Activated CD4-positive, alpha-beta T cell treated with anti-CD3 and anti-CD28 coated beads for 1 hour (primary cell): ENCODE measurements around the gene PLXDC2.

Experiments
- DNase-seq: peaks from one replicate; pipeline ENCODE4 v3.0.0-alpha.2; 2020

Gene PLXDC2

GRCh38 chr10:19946245-19946644, 130.0 kb downstream of the PLXDC2 start:
- no peak for DNase-seq

- no peak for DNase-seq
Observed at GRCh38 chr10:19946791-19947190, 130.6 kb downstream of the PLXDC2 start.

GRCh38 chr10:19947215-19947614, 131.0 kb downstream of the PLXDC2 start:
- DNase-seq: no peak

- no peak for DNase-seq
Observed at GRCh38 chr10:19947656-19948055, 131.4 kb downstream of the PLXDC2 start.

- DNase-seq: no peak
Observed at GRCh38 chr10:19952224-19953010, 136.2 kb downstream of the PLXDC2 start.

GRCh38 chr10:19954601-19955000, 138.4 kb downstream of the PLXDC2 start:
- no peak for DNase-seq

GRCh38 chr10:19956516-19957032, 140.3 kb downstream of the PLXDC2 start:
- no peak for DNase-seq

GRCh38 chr10:19958787-19959186, 142.6 kb downstream of the PLXDC2 start:
- no peak for DNase-seq

GRCh38 chr10:19961076-19962053, 145.1 kb downstream of the PLXDC2 start:
- no peak for DNase-seq

GRCh38 chr10:19964625-19965024, 148.4 kb downstream of the PLXDC2 start:
- DNase-seq: no peak

GRCh38 chr10:19966751-19967150, 150.5 kb downstream of the PLXDC2 start:
- DNase-seq: no peak

GRCh38 chr10:19967981-19968380, 151.7 kb downstream of the PLXDC2 start:
- DNase-seq: no peak

GRCh38 chr10:19968745-19969144, 152.5 kb downstream of the PLXDC2 start:
- DNase-seq: no peak

- DNase-seq: no peak
Observed at GRCh38 chr10:19970256-19970655, 154.0 kb downstream of the PLXDC2 start.

GRCh38 chr10:19970717-19971116, 154.5 kb downstream of the PLXDC2 start:
- DNase-seq: no peak

- DNase-seq: no peak
Observed at GRCh38 chr10:19971343-19972052, 155.3 kb downstream of the PLXDC2 start.

- no peak for DNase-seq
Observed at GRCh38 chr10:19974138-19974537, 157.9 kb downstream of the PLXDC2 start.

- DNase-seq: no peak
Observed at GRCh38 chr10:19974554-19974953, 158.3 kb downstream of the PLXDC2 start.

- no peak for DNase-seq
Observed at GRCh38 chr10:19977097-19977521, 160.9 kb downstream of the PLXDC2 start.

GRCh38 chr10:19979628-19980027, 163.4 kb downstream of the PLXDC2 start:
- no peak for DNase-seq

GRCh38 chr10:19983880-19984565, 167.8 kb downstream of the PLXDC2 start:
- no peak for DNase-seq

GRCh38 chr10:19985745-19986144, 169.5 kb downstream of the PLXDC2 start:
- DNase-seq: no peak
